Nephron progenitor cell (in vitro differentiated cells): ENCODE measurements around the gene TRPV4.
A peak's percentile ranks its signal among the peaks of the same experiment; 100 is the strongest.

Source experiments
- DNase-seq: peaks from one replicate; pipeline ENCODE4 v3.0.0; 2021
- H3K27ac Mint-ChIP-seq: 2 replicates; pipeline ENCODE4 v1.8.0; 2021; ENCODE audit warnings: mild to moderate bottlenecking, moderate library complexity, mixed read lengths
- H3K27me3 Mint-ChIP-seq: 2 replicates; pipeline ENCODE4 v1.8.0; 2021; ENCODE audit warnings: mild to moderate bottlenecking, low read depth, mixed read lengths; ENCODE audit not compliant: poor library complexity
- H3K36me3 Mint-ChIP-seq: 2 replicates; pipeline ENCODE4 v1.8.0; 2021; ENCODE audit warnings: low read depth, mixed read lengths
- H3K4me1 Mint-ChIP-seq: 2 replicates; pipeline ENCODE4 v1.8.0; 2021; ENCODE audit warnings: mixed read lengths
- H3K4me3 Mint-ChIP-seq: 2 replicates; pipeline ENCODE4 v1.8.0; 2021; ENCODE audit warnings: mild to moderate bottlenecking, moderate library complexity, mixed read lengths
- H3K9me3 Mint-ChIP-seq: 2 replicates; pipeline ENCODE4 v1.8.0; 2021; ENCODE audit warnings: mild to moderate bottlenecking, moderate library complexity, mixed read lengths
- CTCF ChIP-seq: fragments of 200-600 bp; sonication (generic); IDR thresholded peaks from 2 replicates; pipeline ENCODE4 v1.5.0; 2021; ENCODE audit warnings: antibody characterized with exemption

TRPV4 gene

GRCh38 chr12:109785854-109786253, 47.3 kb downstream of the TRPV4 start:
- peaks cover 2% of the 10 kb centered on the region for H3K27me3 Mint-ChIP-seq
- TF ChIP-seq CTCF = no peak
- no peak overlapping the region for H3K4me3 Mint-ChIP-seq
- DNase-seq = no peak
- H3K4me1 Mint-ChIP-seq = peaks cover 18% of the 10 kb centered on the region
- H3K27ac Mint-ChIP-seq = no peak overlapping the region
- H3K36me3 Mint-ChIP-seq = peaks cover 7% of the 10 kb centered on the region
- H3K9me3 Mint-ChIP-seq = peaks cover 9% of the 10 kb centered on the region

DNA sequence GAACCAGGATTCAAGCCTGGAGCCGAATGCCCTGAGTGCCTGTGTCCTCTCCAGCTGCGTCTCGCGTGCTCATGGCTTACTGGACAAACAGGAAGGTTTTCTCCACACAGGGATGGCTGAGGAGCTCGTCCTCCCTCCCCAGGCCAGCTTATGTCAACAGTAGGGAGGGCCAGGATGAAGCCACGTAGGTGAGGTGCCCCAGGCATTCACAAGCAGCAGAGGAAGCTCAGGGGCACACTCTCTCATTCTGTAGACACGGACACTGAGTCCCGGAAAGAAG, 49.3 kb downstream of the TRPV4 start:
- no peak for DNase-seq
- peaks cover 18% of the 10 kb centered on the region for H3K4me1 Mint-ChIP-seq
- no peak overlapping the region for H3K4me3 Mint-ChIP-seq
- TF ChIP-seq CTCF = no peak
- H3K27me3 Mint-ChIP-seq = peaks cover 5% of the 10 kb centered on the region
- peaks cover 23% of the 10 kb centered on the region for H3K9me3 Mint-ChIP-seq
- peaks cover 7% of the 10 kb centered on the region for H3K36me3 Mint-ChIP-seq
- no peak overlapping the region for H3K27ac Mint-ChIP-seq

GRCh38 chr12:109783135-109783964, 49.8 kb downstream of the TRPV4 start:
- Mint-ChIP-seq H3K27ac (no peak overlapping the region), H3K4me3 (no peak overlapping the region), H3K36me3 (peaks cover 7% of the 10 kb centered on the region), H3K27me3 (peaks cover 3% of the 10 kb centered on the region), H3K9me3 (peaks cover 27% of the 10 kb centered on the region), H3K4me1 (peaks cover 18% of the 10 kb centered on the region)
- DNase-seq = no peak
- no peak for TF ChIP-seq CTCF

DNA sequence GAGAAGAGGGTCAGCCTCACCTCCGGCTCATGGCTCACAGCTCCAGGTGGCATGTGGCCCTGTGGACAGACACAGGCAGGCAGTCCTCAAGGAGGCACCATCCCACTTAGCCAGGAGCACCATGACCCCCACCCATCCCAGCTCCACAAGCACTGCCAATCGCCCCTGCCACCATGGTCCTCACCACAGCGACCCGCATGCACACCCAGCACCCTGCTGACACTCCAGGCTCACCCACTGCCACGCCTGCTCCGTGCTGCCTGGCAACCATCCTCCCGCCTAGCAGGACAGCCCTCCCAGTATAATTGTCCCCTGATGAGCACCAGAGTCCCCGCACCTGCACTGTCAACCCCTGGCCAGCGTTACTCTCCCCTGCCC, 50.9 kb downstream of the TRPV4 start:
- H3K27me3 Mint-ChIP-seq = peaks cover 3% of the 10 kb centered on the region
- peak overlapping the region; percentile 83 for H3K27ac Mint-ChIP-seq
- H3K4me1 Mint-ChIP-seq = peaks cover 22% of the 10 kb centered on the region
- peaks cover 7% of the 10 kb centered on the region for H3K36me3 Mint-ChIP-seq
- TF ChIP-seq CTCF = no peak
- peaks cover 33% of the 10 kb centered on the region for H3K9me3 Mint-ChIP-seq
- no peak overlapping the region for H3K4me3 Mint-ChIP-seq
- DNase-seq = no peak

- peaks cover 23% of the 10 kb centered on the region for H3K4me1 Mint-ChIP-seq
- TF ChIP-seq CTCF = no peak
- H3K27ac Mint-ChIP-seq = peak overlapping the region; percentile 83
- H3K4me3 Mint-ChIP-seq = no peak overlapping the region
- peaks cover 3% of the 10 kb centered on the region for H3K27me3 Mint-ChIP-seq
- DNase-seq = no peak
- H3K9me3 Mint-ChIP-seq = peaks cover 33% of the 10 kb centered on the region
- H3K36me3 Mint-ChIP-seq = peaks cover 7% of the 10 kb centered on the region
Observed at GRCh38 chr12:109781668-109782325, 51.4 kb downstream of the TRPV4 start.

DNA sequence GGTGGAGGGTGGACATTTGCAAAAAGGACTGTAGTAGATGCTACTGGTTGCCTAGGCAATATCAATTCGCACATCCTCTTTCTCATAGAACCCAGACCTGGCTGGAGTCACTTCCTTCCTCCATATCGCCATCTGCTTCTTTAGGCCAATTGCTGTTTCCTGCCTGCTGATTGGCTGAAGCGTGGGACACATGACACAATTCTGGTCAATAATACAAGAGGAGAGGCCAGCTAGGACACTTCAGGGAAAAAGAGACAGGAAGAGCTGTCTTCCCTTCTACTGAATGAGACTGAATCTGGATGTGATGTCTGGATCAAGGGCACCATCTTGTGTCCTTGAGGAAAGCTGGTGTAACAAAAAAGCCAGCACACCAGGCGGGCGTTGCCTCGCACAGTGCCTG, 53.8 kb downstream of the TRPV4 start:
- H3K36me3 Mint-ChIP-seq = peaks cover 7% of the 10 kb centered on the region
- H3K27ac Mint-ChIP-seq = no peak overlapping the region
- peaks cover 3% of the 10 kb centered on the region for H3K27me3 Mint-ChIP-seq
- peaks cover 23% of the 10 kb centered on the region for H3K4me1 Mint-ChIP-seq
- no peak overlapping the region for H3K4me3 Mint-ChIP-seq
- no peak for TF ChIP-seq CTCF
- DNase-seq = no peak
- peaks cover 33% of the 10 kb centered on the region for H3K9me3 Mint-ChIP-seq
